WTC11 (cell line): Measurements from ENCODE around the gene NTSR1. TPM values are rescaled to one million over a fixed set of nuclear protein-coding genes. Genes with fewer than 3 reads are reported as not detected.

ENCODE experiments used
- ATAC-seq: fragments of 200-7000 bp; cut with Tn5 transposase; 2 replicates; pipeline ENCODE4 v1.10.0; 2021; ENCODE audit warnings: mild to moderate bottlenecking, moderate library complexity
- Bru-seq: library from RNA; stranded (reverse); fragments of 400-500 nt; gene quantifications from one replicate; lab custom pipeline; 2021; lab: Mats Ljungman, UMichigan
- CTCF ChIA-PET: fragments of 300-600 bp; sonication (Branson Sonifier 250); formaldehyde crosslinking; loops from one replicate; lab custom pipeline; 2021; ENCODE audit warnings: antibody characterized with exemption; lab: Charles Lee
- POLR2A ChIA-PET: fragments of 350-600 bp; sonication (Branson Sonifier 250); formaldehyde crosslinking; loops from one replicate; lab custom pipeline; 2021; ENCODE audit warnings: antibody characterized with exemption; lab: Charles Lee
- DNase-seq: peaks from one replicate; pipeline ENCODE4 v3.0.0; 2021; ENCODE audit warnings: low spot score
- H3K27ac Mint-ChIP-seq: 2 replicates; pipeline ENCODE4 v1.8.0; 2021; ENCODE audit warnings: mixed read lengths
- H3K27me3 Mint-ChIP-seq: 2 replicates; pipeline ENCODE4 v1.8.0; 2021; ENCODE audit warnings: low read depth, mild to moderate bottlenecking, moderate library complexity, mixed read lengths
- H3K36me3 Mint-ChIP-seq: 2 replicates; pipeline ENCODE4 v1.8.0; 2021; ENCODE audit warnings: mixed read lengths
- H3K4me1 Mint-ChIP-seq: 2 replicates; pipeline ENCODE4 v1.8.0; 2022; ENCODE audit warnings: mixed read lengths
- H3K4me3 Mint-ChIP-seq: 2 replicates; pipeline ENCODE4 v1.8.0; 2021; ENCODE audit warnings: mild to moderate bottlenecking, moderate library complexity, mixed read lengths
- H3K9me3 Mint-ChIP-seq: 2 replicates; pipeline ENCODE4 v1.8.0; 2021; ENCODE audit warnings: mixed read lengths
- ELF4 ChIP-seq: sonication (generic); formaldehyde crosslinking; IDR thresholded peaks from 2 replicates; pipeline ENCODE4 v1.8.1; 2022; ENCODE audit warnings: low read depth, mild to moderate bottlenecking, moderate library complexity, missing genetic modification reagents
- ETV6 ChIP-seq: sonication (generic); formaldehyde crosslinking; IDR thresholded peaks from 2 replicates; pipeline ENCODE4 v1.8.1; 2022; ENCODE audit warnings: mild to moderate bottlenecking, missing genetic modification reagents
- FOXP4 ChIP-seq: sonication (generic); formaldehyde crosslinking; IDR thresholded peaks from 2 replicates; pipeline ENCODE4 v1.8.0; 2022; ENCODE audit warnings: mild to moderate bottlenecking, missing genetic modification reagents
- HMGXB4 ChIP-seq: sonication (generic); formaldehyde crosslinking; IDR thresholded peaks from 2 replicates; pipeline ENCODE4 v1.8.1; 2023; ENCODE audit warnings: mild to moderate bottlenecking, moderate library complexity, missing genetic modification reagents
- IRF2 ChIP-seq: sonication (generic); formaldehyde crosslinking; IDR thresholded peaks from 2 replicates; pipeline ENCODE4 v1.8.0; 2022; ENCODE audit warnings: low read depth, missing genetic modification reagents, borderline replicate concordance
- NFATC4 ChIP-seq: fragments of 250-450 bp; sonication (Bioruptor Pico); IDR thresholded peaks from 2 replicates; pipeline ENCODE4 v1.9.0; 2021; ENCODE audit warnings: mild to moderate bottlenecking
- PRDM15 ChIP-seq: sonication (generic); formaldehyde crosslinking; IDR thresholded peaks from 2 replicates; pipeline ENCODE4 v1.8.0; 2022; ENCODE audit warnings: missing genetic modification reagents
- SMAD3 ChIP-seq: sonication (generic); formaldehyde crosslinking; IDR thresholded peaks from 2 replicates; pipeline ENCODE4 v1.8.0; 2022; ENCODE audit warnings: missing genetic modification reagents, mild to moderate bottlenecking, borderline replicate concordance
- ZNF138 ChIP-seq: sonication (generic); formaldehyde crosslinking; conservative IDR thresholded peaks from 2 replicates; pipeline ENCODE4 v1.8.1; 2022; ENCODE audit warnings: mild to moderate bottlenecking, moderate library complexity, missing genetic modification reagents
- long read RNA-seq, 3 experiments: library from RNA in 1 of 3; library from capped mRNA in 1 of 3; library from polyadenylated mRNA in 1 of 3; unstranded in 2 of 3; stranded (forward) in 1 of 3; transcript quantifications; one replicate each; pipeline ENCODE4 v2.0.0, GENCODE V29; 2021
- total RNA-seq: library from RNA; stranded (reverse); gene quantifications from 3 replicates; pipeline ENCODE4 v1.2.3, GENCODE V29; 2021
- TF ChIP-seq, protein P1 (sequence below): sonication (generic); formaldehyde crosslinking; IDR thresholded peaks from 2 replicates; pipeline ENCODE4 v1.8.0; 2022; ENCODE audit warnings: mild to moderate bottlenecking, missing genetic modification reagents
- TF ChIP-seq, protein P2 (sequence below): sonication (generic); formaldehyde crosslinking; IDR thresholded peaks from 2 replicates; pipeline ENCODE4 v1.8.1; 2022; ENCODE audit warnings: low read depth, missing genetic modification reagents, borderline replicate concordance

The NTSR1 gene
- total RNA-seq (0.57 to 0.85 TPM (median 0.63 TPM) in 3 replicates), Bru-seq, nascent RNA (percentile 15 among the genes with signal in this experiment)
- long read RNA-seq, experiment 1, partial matches to known transcripts: 0 of 3 reads
- long read RNA-seq, experiment 1, other reads (novel, unspliced or antisense): 3 of 3 reads
- long read RNA-seq, experiment 2: 0 reads
- long read RNA-seq, experiment 3, partial matches to known transcripts: 0 of 1 reads
- long read RNA-seq, experiment 3, other reads (novel, unspliced or antisense): 1 of 1 reads

DNA sequence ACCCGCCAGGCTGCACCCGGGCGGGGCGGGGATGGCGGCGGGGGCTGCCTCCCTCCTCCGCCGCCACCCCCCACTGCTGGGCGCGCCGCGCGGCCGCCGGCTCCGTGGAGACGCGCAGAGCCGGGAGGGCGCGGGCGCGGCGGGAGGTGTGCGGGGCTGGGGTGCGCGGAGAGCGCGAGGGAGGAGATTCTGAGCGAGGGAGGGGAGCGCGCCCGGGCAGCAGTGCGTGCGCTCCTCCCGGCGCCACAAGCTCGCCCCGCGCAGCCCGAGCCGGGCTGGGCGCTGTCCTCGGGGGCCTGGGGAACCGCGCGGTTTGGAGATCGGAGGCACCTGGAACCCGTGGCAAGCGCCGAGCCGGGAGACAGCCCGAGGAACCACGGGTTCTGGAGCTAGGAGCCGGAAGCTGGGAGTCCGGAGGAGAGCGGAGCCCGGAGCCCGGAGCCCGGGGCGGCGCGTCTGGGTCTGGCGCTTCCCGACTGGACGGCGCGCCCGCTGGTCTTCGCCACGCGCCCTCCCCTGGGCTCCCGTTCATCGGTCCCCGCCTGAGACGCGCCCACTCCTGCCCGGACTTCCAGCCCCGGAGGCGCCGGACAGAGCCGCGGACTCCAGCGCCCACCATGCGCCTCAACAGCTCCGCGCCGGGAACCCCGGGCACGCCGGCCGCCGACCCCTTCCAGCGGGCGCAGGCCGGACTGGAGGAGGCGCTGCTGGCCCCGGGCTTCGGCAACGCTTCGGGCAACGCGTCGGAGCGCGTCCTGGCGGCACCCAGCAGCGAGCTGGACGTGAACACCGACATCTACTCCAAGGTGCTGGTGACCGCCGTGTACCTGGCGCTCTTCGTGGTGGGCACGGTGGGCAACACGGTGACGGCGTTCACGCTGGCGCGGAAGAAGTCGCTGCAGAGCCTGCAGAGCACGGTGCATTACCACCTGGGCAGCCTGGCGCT, at the start of gene NTSR1:
NTSR1 (plus strand) TSS at position 246 of the 946 bp plus-strand sequence; CDS start at position 618, 372 bp downstream.
- H3K4me3 Mint-ChIP-seq: peak within 1 kb of the TSS; percentile 77
- ATAC-seq (peak; percentile 36), DNase-seq (peak; percentile 67)
- 0 out of 2 replicates have a peak, but pooled peaks cover 3% of the 10 kb centered on the region for H3K4me1 Mint-ChIP-seq
- CTCF ChIA-PET: interaction anchor here (0.6 to 4.7 kb wide), 29 partner anchors 10 to 209 kb away, joined by 3 to 38 read pairs (median 4); partner anchors contain the start of genes COL9A3 and SLCO4A1
- H3K27me3 Mint-ChIP-seq: peaks cover 35% of the 10 kb centered on the region
- TF ChIP-seq NFATC4 (CRISPR knock-in tag): 0 out of 2 replicates have a peak, but pooled peaks have one; percentile 51
- TF ChIP-seq ELF4 (CRISPR knock-in tag): no peak
- TF ChIP-seq, protein P1, sequence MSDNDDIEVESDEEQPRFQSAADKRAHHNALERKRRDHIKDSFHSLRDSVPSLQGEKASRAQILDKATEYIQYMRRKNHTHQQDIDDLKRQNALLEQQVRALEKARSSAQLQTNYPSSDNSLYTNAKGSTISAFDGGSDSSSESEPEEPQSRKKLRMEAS (CRISPR knock-in tag): peak; percentile 39; the same call in 1 of the 2 replicates
- no peak for TF ChIP-seq IRF2 (CRISPR knock-in tag)
- 0 out of 2 replicates have a peak, but pooled peaks have one; percentile 26 for TF ChIP-seq ZNF138 (CRISPR knock-in tag)
- TF ChIP-seq, protein P2, sequence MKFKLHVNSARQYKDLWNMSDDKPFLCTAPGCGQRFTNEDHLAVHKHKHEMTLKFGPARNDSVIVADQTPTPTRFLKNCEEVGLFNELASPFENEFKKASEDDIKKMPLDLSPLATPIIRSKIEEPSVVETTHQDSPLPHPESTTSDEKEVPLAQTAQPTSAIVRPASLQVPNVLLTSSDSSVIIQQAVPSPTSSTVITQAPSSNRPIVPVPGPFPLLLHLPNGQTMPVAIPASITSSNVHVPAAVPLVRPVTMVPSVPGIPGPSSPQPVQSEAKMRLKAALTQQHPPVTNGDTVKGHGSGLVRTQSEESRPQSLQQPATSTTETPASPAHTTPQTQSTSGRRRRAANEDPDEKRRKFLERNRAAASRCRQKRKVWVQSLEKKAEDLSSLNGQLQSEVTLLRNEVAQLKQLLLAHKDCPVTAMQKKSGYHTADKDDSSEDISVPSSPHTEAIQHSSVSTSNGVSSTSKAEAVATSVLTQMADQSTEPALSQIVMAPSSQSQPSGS (CRISPR knock-in tag): no peak
- TF ChIP-seq HMGXB4 (CRISPR knock-in tag): peak; percentile 67; the same call in 1 of the 2 replicates
- 0 out of 2 replicates have a peak, but pooled peaks have one; percentile 2 for TF ChIP-seq FOXP4
- peak; percentile 44; the same call in 1 of the 2 replicates for TF ChIP-seq ETV6
- TF ChIP-seq PRDM15 (CRISPR knock-in tag): peak; percentile 26; the same call in 1 of the 2 replicates
- TF ChIP-seq SMAD3: no peak
- H3K27ac Mint-ChIP-seq: no peak within 1 kb of the TSS
- H3K36me3 Mint-ChIP-seq: no peaks in the 10 kb centered on the region
- POLR2A ChIA-PET: no interaction called here
- no peaks in the 10 kb centered on the region for H3K9me3 Mint-ChIP-seq
